ENCODE results near the gene ETNK1.

DNA sequence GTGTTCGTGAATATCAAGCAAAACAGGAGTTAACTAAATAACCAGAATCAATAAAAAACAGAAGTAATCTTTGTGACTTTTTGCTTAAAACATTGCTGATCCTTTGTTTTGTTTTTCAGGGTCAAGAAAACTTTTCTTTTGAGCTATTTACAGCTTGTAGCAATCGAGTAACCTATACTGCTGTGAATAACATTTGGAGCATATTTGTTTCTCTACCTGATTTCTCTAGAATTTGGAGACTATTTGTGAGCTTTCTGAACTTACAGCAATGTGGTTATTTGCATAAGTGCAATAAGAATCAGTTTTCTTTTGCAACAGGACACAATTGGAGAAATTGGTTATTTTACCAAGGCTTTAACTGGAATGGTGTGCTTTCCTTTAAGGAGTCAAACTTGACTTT lies 7.3 kb upstream of the ETNK1 start:
- TF ChIP-seq, protein P1, sequence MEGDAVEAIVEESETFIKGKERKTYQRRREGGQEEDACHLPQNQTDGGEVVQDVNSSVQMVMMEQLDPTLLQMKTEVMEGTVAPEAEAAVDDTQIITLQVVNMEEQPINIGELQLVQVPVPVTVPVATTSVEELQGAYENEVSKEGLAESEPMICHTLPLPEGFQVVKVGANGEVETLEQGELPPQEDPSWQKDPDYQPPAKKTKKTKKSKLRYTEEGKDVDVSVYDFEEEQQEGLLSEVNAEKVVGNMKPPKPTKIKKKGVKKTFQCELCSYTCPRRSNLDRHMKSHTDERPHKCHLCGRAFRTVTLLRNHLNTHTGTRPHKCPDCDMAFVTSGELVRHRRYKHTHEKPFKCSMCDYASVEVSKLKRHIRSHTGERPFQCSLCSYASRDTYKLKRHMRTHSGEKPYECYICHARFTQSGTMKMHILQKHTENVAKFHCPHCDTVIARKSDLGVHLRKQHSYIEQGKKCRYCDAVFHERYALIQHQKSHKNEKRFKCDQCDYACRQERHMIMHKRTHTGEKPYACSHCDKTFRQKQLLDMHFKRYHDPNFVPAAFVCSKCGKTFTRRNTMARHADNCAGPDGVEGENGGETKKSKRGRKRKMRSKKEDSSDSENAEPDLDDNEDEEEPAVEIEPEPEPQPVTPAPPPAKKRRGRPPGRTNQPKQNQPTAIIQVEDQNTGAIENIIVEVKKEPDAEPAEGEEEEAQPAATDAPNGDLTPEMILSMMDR (IDR thresholded peaks at IDR 0.05; ENCODE audit: low read depth, low read length, poor library complexity, severe bottlenecking): no peak
- no peak for TF ChIP-seq EZH2phosphoT487 (IDR thresholded peaks at IDR 0.05; ENCODE audit: borderline replicate concordance, low read length)
